ACHN (cell line): ENCODE data around the gene SPRY4.
"Not testable (repeated sequence)": the region's sequence is repeated elsewhere in the genome, so short reads cannot be mapped to it uniquely, and the experiment has no call there.

ENCODE experiments used
- DNase-seq: peaks from one replicate; pipeline ENCODE4 v3.0.0-alpha.2; 2015
- in situ Hi-C: cut with HindIII; loops from 2 replicates; pipeline ENCODE4 v1.10.0; 2017; ENCODE audit warnings: low sequenced_read_pairs, low pct_ligation_motif_present, low pct_unique_long_range_greater_than_20kb

SPRY4 gene

DNA sequence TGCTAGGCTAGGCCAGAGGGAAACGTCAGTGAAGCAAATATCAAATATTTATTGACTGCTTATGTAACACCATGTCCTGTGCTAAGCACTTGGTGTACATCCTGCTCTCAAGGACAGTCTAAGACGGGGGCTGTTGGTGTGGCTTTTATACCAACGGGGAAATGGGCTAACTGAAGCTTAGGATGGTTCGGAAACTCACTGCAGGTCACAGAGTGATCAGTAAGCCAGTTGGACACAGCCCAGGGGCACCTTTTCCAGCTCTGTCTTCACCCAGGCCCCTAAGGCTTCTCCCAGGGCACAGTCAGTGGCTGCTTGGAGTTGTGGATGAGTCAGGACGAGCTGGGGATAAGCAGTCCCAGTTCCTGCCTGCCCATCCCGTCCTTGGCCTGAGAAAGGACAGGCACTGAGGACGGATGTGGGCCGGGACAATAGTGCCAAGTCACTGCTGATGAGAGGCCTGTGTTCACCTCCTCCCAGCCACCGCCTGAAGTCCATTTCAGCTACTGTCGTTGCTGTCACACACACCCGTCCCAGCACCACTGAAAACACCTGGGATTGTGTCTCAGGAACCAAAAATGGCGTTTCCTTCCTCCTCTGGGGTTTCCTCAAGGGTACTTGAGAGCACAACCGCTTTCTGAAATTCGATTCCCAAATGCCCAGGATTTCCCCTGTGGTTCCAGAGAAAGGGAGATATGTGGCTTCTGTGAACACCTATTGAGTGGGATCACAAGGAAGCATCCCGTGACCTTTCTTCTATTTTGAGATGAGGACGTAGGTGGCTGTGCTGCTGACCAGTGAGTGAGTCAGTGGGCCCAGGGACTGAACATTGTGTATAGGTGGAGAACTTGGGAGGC is 17.5 kb upstream of the SPRY4 start:
- DNase-seq: no peak
- in situ Hi-C loops: no loop called here

DNA sequence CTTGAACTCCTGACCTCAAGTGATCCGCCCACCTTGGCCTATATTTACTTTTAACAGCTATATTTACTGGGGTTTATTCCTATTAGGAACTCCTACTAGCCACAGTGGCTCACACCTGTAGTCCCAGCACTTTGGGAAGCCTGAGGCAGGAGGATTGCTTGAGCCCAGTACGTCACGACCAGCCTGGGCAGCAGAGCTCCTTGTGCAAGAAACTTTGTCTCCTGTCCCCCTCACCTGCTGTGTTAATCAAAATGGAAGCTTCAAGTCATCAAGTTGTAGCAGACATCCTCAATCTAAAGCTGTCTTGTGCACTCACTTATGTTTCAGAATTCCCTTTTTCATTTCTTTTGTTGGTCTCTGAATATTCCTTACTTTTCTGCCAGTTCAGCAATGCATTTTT is 15.0 kb upstream of the SPRY4 start:
- in situ Hi-C loops: no loop called here
- DNase-seq: no peak

DNA sequence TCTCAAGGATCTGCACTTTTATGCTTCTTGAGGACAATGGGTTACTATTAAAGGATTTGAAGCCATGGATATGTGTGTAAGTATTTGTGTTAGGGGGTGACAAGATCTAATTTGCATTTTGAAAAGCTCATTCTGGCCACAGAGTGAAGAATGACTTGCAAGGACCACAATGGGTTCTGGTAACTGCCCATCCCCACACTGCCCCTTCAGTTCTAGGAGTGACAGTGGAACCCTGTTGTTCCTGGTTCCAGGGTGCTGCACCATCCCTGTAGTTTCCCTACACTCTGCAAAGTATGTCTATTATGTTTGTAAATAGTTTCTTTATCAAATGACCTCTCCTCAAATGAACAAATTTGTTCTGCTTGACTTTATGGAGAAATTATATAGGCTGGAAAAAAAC is 9.7 kb upstream of the SPRY4 start:
- in situ Hi-C loops: no loop called here

DNA sequence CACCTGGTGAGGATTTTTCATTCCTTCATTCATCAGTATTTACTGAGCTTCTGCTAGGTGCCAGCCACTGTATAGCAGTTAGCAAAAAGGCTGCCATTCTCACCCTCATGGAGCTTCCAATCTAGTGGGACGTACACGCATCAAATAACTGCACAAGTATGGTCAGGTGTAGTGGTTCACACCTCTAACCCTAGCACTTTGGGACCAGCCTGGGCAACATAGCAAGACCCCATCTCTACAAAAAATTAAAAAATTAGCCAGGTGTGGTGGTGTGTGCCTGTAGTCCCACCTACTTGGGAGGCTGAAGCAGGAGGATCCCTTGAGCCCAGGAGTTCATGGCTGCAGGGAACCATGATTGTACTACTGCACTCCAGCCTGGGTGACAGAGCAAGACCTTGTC is 8.9 kb upstream of the SPRY4 start:
- in situ Hi-C loops, DNase-seq: not testable (repeated sequence)

More for the DNA sequence above, 9.7 kb upstream of the SPRY4 start:
- DNase-seq: no peak

DNA sequence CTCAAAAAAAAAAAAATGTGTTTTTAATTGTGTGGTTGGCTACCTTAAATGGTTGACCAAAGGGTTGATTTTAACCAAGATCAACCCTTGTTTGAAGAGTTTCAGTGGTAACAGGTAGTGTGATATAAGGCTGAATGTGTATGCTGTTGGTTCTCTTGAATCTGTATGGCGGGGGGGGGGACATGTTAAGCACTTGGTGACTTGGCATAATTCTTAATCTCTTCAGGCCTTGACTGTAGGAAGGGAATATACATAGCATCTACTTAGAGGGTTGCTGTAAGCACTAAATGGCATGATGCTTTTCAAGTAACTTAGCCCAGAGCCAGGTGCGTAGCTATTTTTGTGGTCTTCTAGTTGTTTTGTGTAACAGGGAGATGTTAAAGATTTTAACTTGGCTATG is 5.6 kb upstream of the SPRY4 start:
- in situ Hi-C loops: no loop called here
- DNase-seq: no peak

DNA sequence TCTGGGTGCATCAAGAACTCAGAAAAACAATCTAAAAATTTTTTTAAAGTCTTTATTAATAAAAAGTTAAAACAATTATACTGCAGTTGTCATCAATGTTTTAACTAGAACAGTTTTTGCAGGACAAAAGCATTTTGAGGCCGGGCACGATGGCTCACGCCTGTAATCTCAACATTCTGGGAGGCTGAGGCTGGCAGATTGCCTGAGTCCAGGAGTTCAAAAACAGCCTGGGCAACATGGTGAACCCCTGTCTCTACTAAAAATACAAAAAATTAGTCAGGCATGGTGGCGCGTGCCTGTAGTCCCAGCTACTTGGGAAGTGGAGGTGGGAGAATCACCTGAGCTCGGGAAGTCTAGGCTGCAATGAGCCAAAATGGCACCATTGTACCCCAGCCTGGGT is 5.2 kb upstream of the SPRY4 start:
- in situ Hi-C loops: no loop called here
- DNase-seq: no peak

DNA sequence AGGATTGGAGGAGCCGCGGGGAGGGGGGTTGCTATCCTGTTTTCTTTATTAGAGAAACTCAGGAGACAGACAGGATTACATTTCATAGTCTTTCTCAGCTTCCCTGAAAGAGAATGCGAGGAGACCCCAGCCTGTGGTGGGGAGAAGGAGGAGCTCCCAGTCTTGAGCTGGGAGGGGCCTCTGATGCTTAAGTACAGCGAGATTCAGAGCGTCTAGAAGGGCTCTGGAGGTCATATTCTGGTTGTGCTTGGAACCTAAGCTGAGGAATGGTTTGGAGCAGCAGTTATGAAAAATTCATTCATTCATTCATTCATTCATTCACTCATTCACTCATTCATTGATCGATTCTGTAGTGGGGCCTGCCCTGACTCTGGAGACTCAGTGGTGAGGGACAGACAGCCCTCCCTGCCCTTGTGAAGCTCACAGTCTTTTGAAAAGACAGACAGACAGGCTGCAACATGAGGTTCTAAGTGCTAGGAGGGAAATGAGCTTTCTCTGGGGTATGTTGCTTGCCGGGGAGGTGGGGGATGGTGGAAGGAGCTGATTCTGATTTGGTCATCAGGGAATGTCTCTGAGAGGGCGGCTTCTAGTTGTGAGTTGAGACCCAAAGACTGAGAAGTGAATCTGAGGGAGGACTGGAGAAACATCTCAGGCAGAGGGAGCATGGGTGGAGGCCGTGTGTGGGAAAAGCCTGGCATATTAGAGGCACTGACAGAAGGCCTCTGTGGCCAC is 2.5 kb upstream of the SPRY4 start:
- in situ Hi-C loops: no loop called here
- no peak for DNase-seq

DNA sequence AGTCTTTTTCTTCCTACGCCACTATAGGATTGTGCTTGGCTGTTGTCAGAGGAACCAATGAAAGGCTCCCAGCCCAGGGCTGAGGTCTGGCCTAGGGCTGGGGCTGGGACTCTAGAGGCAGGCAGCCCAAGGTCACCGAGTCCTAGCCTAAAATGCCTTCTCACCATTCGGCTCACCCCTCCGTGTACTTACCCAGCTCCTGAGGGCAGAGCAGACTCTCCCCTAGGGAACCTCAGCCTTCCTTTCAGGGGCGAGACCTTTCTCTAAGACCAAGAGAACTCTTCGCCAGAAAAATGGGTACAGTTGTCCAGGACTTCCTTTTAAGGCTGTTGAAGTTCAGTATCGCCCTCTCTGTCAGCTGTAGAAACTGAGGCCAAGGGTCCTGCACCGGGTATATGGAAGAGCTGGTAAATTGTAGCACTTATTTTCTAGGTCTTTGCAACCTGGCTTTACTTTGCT is 1.7 kb upstream of the SPRY4 start:
- in situ Hi-C loops: no loop called here
- no peak for DNase-seq

DNA sequence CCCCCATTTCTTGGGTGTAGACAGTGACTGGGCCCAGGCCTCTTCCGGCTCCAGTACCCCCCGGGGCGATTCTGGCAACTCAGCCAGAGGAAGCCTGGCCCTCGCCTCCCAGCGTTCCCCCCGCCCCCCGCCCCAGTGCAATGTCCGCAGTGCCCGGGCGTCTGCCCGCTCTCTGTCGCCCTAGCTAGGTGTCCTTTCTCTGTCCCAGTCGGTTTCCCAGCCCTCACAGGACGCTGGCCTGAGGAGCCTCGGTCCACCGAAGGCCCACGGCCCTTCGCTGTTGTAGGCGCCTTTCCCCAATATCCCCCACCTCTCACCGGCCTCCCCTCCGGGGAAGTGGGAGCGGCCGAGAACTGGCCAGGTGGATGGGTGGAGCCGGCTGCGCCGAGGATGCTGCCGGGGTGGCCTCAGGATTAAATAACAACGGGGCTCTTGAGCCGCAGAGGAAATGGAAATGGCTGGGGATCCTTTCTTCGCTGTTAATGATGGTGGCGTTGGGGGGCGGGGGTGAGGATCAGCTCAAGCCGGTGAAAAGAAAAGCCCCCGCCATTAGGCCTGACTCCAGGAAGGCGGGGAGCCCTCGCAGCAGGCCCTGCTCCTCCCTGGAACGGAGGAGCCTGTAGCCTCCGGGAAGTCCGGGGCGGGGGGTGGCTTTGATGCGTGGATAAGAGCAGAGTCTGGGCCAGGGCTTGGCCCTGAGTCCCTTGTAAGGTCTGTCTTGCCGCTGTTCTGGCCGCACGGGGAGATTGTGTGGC is 1.1 kb upstream of the SPRY4 start:
- in situ Hi-C loops: no loop called here
- DNase-seq: peak; percentile 57

DNA sequence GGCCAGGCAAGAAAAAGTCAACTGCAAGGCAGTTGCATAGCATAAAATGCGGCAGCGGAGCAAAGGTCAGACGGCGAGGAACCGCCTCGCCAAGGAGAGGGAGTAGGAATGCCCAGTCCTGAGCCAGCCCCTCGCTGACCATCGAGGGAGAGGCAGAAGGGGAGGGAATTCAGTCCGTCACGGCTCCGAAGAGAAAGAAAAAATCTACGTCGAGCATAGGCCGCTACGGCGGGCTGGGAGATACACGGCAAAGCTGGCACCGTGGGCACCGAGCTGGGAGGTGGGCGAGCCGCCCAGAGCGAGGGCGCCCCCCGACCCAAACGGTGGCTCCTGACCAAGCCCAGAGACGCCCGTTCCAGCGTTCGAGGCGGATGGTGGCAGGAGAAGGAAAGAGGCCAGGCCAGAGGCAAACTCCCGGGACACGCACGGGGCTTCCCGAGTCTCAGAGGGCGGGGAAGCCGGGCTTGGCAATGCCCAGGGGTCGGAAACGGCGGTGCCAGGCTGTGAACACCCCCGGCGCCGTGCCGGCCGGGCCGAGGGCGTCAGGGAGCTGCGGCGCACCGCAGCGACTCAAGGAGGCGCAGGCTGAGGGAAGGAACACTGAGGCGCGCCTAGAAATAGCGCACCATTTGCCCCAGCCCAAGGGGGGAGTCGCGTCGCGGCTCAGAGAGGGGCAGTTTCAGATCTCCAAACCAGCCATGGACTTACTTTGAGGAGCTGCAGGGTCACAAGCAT is 518 bp downstream of the SPRY4 start:
- peak; percentile 55 for DNase-seq
- in situ Hi-C loops: no loop called here

DNA sequence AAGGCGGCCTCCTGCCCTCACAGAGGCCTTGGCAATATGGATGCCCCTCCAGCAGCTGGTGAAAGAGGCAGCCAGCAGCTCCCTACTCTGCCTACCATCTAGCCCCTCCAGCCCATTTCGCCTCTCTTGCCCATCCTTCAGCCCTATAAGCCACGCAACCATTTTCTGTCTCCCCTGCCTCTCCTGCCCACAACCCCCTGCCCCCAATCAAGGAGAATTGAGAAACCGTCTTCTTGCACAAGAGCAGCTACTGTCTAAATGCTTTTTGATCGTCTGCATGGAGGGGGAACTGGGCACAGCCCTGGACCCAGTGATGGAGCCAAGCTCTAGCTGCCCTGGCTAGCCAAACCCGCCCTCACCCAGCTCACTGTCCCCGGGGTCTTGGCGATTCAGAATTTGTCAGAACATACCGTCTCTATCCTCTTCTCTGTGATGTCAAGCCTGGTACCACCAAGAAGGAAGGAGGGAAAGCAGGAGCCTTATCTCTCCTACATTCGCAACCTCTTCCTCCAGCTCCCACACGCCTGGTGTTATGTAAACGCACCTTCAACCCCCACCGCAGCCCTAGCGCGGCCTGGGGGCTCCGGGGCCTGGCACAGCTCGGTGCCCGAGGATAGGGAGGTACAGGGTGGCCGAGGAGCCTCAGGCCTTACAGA is 1.2 kb downstream of the SPRY4 start:
- in situ Hi-C loops: no loop called here
- DNase-seq: no peak

DNA sequence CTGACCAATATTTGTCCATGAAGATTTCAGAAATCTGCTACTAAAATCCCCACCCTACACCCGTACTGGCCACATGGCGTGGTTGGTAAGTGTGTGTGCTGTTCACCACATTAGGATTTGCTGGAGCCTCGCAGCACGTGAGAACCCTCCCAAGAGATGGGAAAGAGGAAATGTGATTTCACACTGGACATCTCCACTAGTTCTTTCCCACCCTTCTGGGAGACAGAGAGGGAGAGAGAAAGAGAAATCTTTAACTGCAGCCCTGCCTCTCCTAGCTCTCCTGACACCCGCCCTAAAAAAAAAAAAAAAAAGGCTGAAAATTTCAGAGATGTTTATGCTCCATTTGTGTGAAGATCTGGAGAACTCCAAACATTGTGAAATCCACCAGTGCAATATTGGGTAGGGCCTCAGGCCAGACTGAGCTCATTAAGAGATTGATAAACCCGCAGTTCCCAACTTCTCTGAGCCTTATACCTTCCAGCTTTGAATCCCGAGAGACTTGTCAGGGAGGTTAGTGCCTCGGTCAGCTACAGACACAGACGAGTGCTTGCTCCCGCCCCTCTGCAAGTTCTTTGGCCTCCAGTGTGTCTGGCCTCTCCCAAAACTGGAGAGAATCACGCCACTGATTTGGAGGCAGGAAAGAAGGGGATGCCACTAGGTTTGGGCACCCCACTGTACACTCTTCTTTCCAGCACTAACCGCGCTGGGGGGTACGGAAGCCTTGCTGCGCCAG is 1.9 kb downstream of the SPRY4 start:
- in situ Hi-C loops: no loop called here
- no peak for DNase-seq

DNA sequence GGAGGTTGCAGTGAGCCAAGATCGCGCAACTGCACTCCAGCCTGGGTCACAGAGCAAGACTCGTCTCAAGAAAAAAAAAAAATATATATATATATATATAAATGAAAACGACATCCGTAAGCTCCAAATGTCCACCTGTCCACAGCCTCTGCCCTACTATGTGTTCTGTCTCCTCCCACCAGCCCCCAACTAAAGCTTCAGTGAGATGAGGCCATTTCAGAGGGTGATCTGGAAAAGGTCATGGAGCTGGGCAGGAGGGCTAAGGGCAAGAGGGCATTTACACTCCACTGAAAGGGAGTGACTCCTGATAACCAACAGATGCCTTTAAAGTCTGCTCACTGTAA is 2.4 kb downstream of the SPRY4 start:
- in situ Hi-C loops: no loop called here
- no peak for DNase-seq

DNA sequence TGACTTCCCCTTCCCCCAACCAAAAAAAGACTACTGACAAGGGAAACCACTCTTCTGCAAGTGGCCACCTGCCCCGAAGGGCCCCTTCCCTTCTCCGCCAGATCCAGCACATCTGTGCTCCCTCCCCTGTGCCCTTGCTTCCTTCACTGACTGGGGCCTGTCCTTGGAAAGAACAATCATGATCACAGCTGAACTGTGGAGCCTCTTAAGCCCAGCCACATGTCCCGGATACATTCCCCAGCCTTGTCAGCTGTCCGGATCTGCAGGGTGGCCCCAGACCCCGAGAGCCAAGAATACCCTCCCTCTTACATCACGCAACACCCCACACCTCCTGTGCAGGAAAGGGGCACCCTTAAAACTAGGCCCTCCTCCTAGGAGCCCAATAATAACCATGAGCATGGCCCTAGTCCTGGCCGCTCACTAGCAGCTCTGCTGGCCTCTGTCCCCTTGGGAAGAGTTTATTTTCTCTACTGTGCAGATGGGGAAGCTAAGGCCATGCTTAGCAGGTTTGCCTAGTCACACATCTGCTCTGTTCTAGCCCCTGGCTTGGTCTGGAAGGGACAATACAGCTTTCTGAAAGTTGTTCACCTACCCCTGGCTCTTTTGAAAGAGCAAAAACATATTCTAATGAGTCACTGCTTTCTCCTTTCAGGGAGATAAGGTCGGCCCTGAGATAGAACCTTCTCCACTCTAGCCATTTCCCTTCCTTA is 3.8 kb downstream of the SPRY4 start:
- no peak for DNase-seq
- in situ Hi-C loops: no loop called here

DNA sequence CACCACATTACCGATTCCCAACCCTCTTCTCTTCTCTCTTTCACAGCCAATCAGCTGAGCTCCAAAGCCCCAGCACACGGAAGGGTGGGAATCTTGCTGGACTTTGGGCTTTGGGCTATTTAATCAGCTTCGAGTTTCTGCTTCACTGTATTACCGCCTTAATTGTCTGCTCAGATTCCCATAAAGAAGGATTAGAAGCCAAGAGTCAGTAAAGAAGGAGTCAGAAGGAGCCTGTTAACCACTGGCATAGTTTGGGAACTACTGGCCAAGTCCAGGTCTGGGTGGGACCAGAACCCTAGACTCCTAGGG is 4.4 kb downstream of the SPRY4 start:
- in situ Hi-C loops: no loop called here
- no peak for DNase-seq

DNA sequence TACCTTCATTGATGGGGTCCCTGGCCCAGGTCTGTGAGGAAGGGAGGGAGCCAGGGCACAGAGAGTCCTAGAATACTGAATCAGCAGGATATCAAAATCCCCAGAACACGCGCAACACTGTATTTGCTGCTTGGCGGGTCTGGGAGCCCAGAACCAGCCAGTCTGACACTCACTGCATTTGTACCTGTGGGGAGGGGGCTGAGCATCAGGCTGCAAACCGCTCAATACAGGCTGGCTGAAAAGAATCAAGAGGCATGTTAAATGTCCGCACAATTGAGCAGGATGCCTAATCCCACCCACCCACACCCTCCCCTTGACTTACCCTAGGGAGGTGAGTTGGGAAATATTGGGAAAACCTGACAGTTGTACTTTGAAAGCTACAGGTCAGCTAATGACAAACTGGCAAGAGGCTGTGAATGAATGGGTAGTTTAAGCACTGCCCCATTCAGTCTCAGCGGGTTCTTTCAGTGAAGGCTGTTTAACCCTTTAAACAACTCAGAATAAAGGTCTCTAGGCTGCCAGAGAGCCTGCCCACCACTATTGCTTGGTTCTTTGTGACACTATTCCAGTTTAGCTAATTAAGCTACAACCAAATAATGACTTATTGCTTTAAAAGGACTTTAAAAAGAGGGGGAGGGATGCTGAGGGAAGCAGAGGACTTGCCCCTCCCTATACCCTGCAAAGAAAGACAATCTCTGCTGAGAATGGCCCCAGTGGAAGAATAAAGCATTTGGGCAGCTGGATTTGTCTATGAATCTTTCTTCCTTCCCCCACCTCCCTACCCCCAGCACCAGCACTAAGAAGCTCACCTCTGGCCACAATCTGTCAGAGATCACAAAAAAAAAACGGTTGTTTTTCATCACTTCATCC is 5.0 kb downstream of the SPRY4 start:
- in situ Hi-C loops: no loop called here
- DNase-seq: no peak
